IPS-20b (cell line): ENCODE results near the gene NCMAP.

Experiments
- H3K27ac ChIP-seq: one replicate; pipeline ENCODE4 v1.5.1; 2013; ENCODE audit warnings: low read length
- H3K27me3 ChIP-seq: 2 replicates; pipeline ENCODE4 v1.6.1; 2013; ENCODE audit warnings: mild to moderate bottlenecking, low read length, inconsistent platforms; ENCODE audit not compliant: insufficient read depth
- H3K36me3 ChIP-seq: 2 replicates; pipeline ENCODE4 v1.6.1; 2013; ENCODE audit warnings: low read depth, mild to moderate bottlenecking, inconsistent platforms, low read length, moderate library complexity; ENCODE audit not compliant: insufficient read depth
- H3K4me1 ChIP-seq: 2 replicates; pipeline ENCODE4 v1.6.1; 2013; ENCODE audit warnings: mild to moderate bottlenecking, control low read depth, inconsistent platforms, low read length, moderate library complexity; ENCODE audit not compliant: insufficient read depth
- H3K4me3 ChIP-seq: 2 replicates; pipeline ENCODE4 v1.5.1; 2013; ENCODE audit warnings: mild to moderate bottlenecking, low read length, inconsistent platforms
- H3K9ac ChIP-seq: 2 replicates; pipeline ENCODE4 v1.6.1; 2013; ENCODE audit warnings: low read depth, mild to moderate bottlenecking, inconsistent platforms, low read length, moderate library complexity
- H3K9me3 ChIP-seq: 2 replicates; pipeline ENCODE4 v1.6.1; 2013; ENCODE audit warnings: mild to moderate bottlenecking, low read depth, low read length, inconsistent platforms; ENCODE audit not compliant: insufficient read depth

Gene NCMAP

DNA sequence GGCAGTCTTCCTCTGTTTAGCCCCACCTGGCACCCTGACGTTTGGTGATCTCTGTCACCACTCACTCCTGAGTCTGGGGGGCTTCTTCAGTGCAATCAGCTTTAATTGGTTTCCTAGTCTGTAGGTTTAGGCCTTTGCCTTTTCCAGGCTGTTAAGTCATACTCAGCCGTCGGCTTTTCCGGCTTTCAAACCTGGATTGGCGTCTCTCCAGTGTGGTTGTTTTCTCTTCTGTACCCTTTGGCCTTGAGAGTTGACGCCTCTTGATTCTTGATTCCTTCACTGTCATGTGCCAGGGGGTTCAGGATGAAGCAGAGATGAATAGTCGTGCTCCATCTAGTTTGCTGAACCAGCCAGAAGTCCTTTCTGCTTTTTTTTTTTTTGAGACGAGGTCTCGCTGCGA, 24.9 kb downstream of the NCMAP start:
- Histone ChIP-seq H3K27me3 (no peaks in the 10 kb centered on the region), H3K9ac (no peak overlapping the region), H3K4me3 (no peak overlapping the region), H3K9me3 (no peaks in the 10 kb centered on the region), H3K4me1 (no peaks in the 10 kb centered on the region), H3K27ac (no peak overlapping the region), H3K36me3 (no peaks in the 10 kb centered on the region)

DNA sequence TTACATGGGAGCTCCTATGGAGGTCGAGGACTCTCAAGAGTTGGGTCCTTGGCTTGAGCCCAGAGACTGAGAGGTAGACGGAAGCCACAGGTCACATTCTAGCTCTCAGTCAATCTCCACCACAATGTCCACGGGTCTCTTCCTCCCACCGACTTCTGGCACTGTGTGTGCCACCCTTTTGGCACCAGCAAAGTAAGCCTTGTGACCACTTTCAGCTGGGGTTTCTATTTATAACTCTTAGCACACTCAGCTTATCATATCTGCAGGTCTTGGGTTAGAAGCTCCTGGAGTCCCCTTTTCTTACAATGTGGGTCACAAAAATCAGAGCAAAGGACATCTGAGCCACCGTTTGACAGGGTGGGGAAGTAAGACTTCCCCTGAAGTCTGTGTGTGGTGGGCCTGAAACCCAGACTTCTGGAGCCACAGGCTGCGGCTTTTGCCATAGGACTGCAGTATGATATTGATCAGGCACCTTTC, 28.3 kb downstream of the NCMAP start:
- H3K4me1 ChIP-seq = 0 out of 2 replicates have a peak, but pooled peaks cover 3% of the 10 kb centered on the region
- H3K27me3 ChIP-seq = no peaks in the 10 kb centered on the region; the same call in 1 of the 2 replicates
- no peaks in the 10 kb centered on the region for H3K9me3 ChIP-seq
- H3K36me3 ChIP-seq = no peaks in the 10 kb centered on the region
- H3K27ac ChIP-seq = no peak overlapping the region
- no peak overlapping the region for H3K4me3 ChIP-seq
- no peak overlapping the region for H3K9ac ChIP-seq

DNA sequence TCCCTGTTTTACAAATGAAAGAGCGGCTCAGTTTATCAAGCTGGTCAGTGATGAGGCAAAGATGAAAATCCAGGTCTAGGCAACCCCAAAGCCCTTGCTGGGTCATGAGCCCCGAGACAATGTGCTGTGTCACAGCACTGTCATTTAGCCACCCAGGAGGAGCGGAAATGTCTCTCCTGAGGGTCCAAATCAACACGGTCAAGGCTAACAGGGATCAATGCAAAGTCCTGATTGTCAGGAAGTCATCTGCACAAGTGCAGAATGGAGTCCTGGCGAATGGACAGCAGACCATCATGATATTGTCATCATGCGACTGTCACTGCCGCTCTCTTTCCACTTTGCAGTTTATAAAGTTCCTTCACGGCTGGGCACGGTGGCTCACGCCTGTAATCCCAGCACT, 30.2 kb downstream of the NCMAP start:
- Histone ChIP-seq H3K27me3 (no peaks in the 10 kb centered on the region; the same call in 1 of the 2 replicates), H3K9me3 (no peaks in the 10 kb centered on the region), H3K4me3 (no peak overlapping the region), H3K4me1 (0 out of 2 replicates have a peak, but pooled peaks cover 3% of the 10 kb centered on the region), H3K27ac (no peak overlapping the region), H3K36me3 (no peaks in the 10 kb centered on the region), H3K9ac (no peak overlapping the region)

DNA sequence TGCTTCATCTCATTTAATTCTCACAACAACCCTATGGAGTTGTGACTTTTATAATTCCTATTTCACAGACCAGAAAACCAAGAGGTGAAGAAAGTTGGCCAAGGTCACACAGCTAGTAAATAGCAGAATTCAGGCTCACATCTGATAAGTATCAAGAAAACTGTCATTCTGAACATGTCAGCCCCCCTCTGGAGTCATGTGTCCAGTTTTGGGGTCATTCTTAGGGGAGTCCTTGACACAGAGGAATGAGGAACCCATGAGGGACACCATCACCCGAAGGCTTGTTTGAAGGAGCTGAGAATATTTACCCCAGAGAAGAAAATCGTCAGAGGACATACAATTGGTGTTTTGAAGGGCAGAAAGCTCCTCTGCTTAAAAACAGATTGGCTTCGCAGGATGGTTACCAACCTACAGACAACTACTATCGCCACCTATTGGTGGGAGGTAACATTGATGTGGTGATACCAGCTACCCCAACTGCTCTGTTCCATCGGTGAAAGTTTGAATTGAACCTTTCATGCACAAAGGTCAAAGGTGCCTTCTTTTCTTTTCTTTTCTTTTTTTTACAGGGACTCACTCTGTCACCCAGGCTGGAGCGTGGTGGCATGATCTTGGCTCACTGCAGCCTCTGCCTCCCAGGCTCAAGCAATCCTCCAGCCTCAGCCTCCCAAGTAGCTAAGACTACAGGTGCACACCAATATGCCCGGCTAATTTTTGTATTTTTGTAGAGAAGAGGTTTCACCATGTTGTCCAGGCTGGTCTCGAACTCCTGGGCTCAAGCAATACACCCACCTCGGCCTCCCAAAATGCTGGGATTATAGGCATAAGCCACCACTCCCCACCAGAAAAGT, 31.3 kb downstream of the NCMAP start:
- H3K9me3 ChIP-seq = no peaks in the 10 kb centered on the region
- H3K27me3 ChIP-seq = no peaks in the 10 kb centered on the region; the same call in 1 of the 2 replicates
- 0 out of 2 replicates have a peak, but pooled peaks cover 3% of the 10 kb centered on the region for H3K4me1 ChIP-seq
- no peak overlapping the region for H3K27ac ChIP-seq
- no peaks in the 10 kb centered on the region for H3K36me3 ChIP-seq
- H3K9ac ChIP-seq = no peak overlapping the region
- no peak overlapping the region for H3K4me3 ChIP-seq

DNA sequence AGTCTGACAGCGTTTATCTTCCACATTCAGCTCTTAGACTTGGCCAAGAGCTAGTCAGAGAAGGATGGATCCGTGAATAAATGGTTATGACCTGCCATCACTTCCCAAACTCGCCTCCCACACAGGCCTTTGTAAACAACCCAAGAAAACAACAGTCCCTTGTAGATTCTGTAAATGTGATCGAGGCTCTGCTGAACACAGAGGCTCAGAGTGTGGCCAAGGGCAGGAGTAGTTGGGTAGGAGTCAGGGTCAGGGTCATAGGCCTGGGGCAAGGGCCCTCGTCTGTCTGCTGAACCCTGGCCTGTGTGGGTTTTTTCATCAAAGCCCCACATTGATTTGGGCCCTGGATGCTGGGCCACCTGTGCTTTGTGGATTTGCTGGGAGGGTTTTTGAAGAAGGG, 32.7 kb downstream of the NCMAP start:
- Histone ChIP-seq H3K36me3 (no peaks in the 10 kb centered on the region), H3K4me3 (no peak overlapping the region), H3K4me1 (0 out of 2 replicates have a peak, but pooled peaks cover 3% of the 10 kb centered on the region), H3K9ac (no peak overlapping the region), H3K9me3 (no peaks in the 10 kb centered on the region), H3K27ac (no peak overlapping the region), H3K27me3 (no peaks in the 10 kb centered on the region; the same call in 1 of the 2 replicates)

DNA sequence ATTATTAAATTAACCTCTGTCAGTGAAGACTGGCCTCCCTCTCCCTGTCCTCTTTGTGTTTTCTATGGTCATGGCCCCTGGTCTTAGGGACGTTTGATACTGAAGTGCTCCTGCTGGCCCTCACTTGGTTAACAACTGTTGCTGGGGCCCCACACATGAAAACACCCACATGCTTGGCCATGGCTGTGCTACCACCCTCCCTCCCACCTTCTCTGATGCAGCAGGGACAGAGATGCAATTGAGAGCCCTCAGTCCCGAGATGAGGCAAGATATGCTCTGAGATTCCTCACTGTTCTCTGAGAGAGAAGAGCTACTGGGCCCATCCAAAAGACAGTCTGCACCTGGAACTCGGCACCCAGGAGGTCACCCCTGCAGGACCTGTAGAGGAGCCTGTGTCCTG, 33.3 kb downstream of the NCMAP start:
- Histone ChIP-seq H3K9me3 (no peaks in the 10 kb centered on the region), H3K4me1 (0 out of 2 replicates have a peak, but pooled peaks cover 3% of the 10 kb centered on the region), H3K27me3 (no peaks in the 10 kb centered on the region; the same call in 1 of the 2 replicates), H3K36me3 (no peaks in the 10 kb centered on the region), H3K4me3 (no peak overlapping the region), H3K9ac (no peak overlapping the region), H3K27ac (no peak overlapping the region)

DNA sequence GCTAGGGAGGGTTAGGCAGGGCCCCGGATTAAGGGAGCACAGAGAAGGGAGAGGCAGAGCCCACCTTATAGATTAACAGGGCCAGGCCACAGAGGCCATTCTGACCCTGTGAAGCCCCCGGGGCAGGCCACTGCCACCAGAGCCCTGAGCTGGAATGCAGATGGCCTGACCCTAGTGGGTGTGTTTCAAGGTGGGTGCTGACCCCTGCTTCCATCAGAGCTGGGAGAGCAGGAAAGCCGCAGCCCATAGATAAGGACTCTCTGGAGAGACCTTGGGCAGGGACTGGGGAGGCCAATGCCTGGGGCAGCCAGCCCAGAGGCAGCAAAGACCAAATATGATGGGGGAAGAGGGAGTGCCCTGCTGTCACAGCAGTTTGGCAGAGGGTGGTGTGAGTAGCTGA, 35.9 kb downstream of the NCMAP start:
- no peaks in the 10 kb centered on the region for H3K36me3 ChIP-seq
- no peak overlapping the region for H3K9ac ChIP-seq
- H3K9me3 ChIP-seq = no peaks in the 10 kb centered on the region
- H3K27me3 ChIP-seq = no peaks in the 10 kb centered on the region
- H3K4me1 ChIP-seq = 0 out of 2 replicates have a peak, but pooled peaks cover 3% of the 10 kb centered on the region
- H3K27ac ChIP-seq = no peak overlapping the region
- no peak overlapping the region for H3K4me3 ChIP-seq

DNA sequence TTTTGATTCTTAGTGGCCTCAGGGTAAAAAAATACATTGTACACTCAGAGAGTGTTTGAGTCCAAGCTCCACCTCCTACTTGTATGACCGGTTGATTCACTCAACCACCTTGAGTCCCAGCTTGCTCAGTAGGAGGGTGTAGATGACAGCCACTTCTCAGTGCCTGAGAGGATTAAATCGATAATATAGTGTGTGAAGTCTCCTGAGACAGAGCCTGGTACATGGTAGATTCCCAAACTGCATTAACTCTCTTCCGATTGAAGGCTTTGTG, 38.4 kb downstream of the NCMAP start:
- Histone ChIP-seq H3K4me3 (no peak overlapping the region), H3K27me3 (no peaks in the 10 kb centered on the region)

DNA sequence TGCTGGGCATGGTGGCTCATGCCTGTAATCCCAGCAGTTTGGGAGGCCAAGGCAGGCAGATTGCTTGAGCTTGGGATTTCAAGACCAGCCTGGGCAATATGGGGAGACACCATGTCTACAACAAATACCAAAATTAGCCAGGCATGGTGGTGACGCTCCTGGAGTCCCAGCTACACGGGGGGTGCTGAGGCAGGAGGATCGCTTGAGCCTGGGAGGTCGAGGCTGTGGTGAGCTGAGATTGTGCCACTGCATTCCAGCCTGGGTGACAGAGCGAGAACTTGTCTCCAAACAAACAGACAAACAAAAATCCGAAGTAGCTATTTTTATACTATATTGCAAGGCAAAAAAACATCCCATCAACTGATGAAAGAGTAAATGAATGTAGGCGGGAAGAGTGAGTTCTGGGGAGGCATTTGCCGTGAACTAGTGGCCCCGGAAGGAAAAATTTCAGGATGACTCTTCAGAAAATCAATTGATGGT, 40.6 kb downstream of the NCMAP start:
- Histone ChIP-seq H3K4me3 (no peak overlapping the region), H3K9me3 (no peaks in the 10 kb centered on the region), H3K27me3 (no peaks in the 10 kb centered on the region), H3K36me3 (no peaks in the 10 kb centered on the region), H3K9ac (no peak overlapping the region), H3K4me1 (no peaks in the 10 kb centered on the region), H3K27ac (no peak overlapping the region)

More for the DNA sequence above, 38.4 kb downstream of the NCMAP start:
- no peaks in the 10 kb centered on the region for H3K4me1 ChIP-seq
- no peak overlapping the region for H3K9ac ChIP-seq
- H3K9me3 ChIP-seq = no peaks in the 10 kb centered on the region
- H3K27ac ChIP-seq = no peak overlapping the region
- no peaks in the 10 kb centered on the region for H3K36me3 ChIP-seq

DNA sequence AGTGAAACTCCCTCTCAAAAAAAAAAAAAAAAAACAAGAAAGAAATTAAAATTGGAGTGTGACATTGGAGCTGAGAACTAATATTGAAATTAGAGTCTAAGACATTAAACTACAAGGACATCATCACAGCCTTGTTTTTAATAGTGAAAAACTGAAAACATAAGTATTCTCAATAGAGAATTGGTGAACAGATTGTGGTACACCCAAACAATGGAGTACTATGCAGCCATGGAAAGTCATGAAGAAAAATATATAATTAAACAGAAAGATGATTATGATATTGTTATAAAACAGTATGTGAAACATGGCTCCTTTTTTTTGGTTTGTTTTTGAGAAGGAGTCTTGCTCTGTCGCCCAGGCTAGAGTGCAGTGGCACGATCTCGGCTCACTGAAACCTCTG, 43.4 kb downstream of the NCMAP start:
- no peaks in the 10 kb centered on the region for H3K9me3 ChIP-seq
- H3K4me1 ChIP-seq = no peaks in the 10 kb centered on the region
- no peak overlapping the region for H3K27ac ChIP-seq

DNA sequence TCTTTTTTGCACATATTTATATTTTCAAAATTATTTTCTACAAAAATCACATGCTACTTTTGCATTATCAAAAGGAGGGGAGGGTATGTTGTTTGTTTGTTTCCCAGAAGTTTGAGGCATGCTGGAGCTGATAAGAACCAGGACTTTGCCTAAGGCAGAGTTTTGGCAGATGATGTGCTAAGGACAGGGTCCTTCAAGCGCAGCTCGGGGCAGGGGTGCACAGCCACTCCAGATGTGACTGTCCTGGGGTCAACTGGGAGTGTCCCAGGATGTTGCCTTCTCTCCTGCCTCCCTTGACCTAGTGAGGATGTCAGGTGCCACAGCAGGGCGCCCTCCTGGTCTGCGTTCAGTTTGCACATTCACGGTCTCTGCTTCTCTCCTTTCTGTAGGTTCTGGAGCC, 44.7 kb downstream of the NCMAP start:
- Histone ChIP-seq H3K4me1 (no peaks in the 10 kb centered on the region), H3K9ac (no peak overlapping the region), H3K27ac (no peak overlapping the region), H3K36me3 (no peaks in the 10 kb centered on the region), H3K4me3 (no peak overlapping the region), H3K27me3 (no peaks in the 10 kb centered on the region), H3K9me3 (no peaks in the 10 kb centered on the region)

More for the DNA sequence above, 43.4 kb downstream of the NCMAP start:
- Histone ChIP-seq H3K36me3 (no peaks in the 10 kb centered on the region), H3K9ac (no peak overlapping the region), H3K4me3 (no peak overlapping the region), H3K27me3 (no peaks in the 10 kb centered on the region)
